ENCODE results near the gene LYPD6.

Gene LYPD6

DNA sequence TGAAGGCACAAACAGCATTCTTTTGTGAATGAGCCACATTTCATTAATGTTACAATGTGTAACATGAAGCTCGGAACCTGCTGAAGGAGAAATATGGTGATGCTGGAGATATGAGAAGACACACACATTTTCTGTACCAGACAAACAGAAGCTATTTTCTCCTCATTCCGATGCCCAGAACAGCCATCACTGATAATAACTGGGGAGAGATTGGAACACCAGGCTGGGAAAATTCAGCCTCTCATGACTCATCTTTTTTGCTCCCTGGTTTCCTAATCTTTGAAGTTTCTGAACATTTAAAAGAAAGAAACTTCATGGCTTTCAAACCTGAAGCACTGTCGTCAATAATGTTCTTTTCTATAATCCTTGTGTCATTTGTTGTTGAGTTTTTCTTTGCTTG lies 110.9 kb downstream of the LYPD6 start:
- no peaks in the 10 kb centered on the region for H3K4me1 ChIP-seq (ENCODE audit: control insufficient read depth in 1 of 2, insufficient read depth in 1 of 2, low read depth in 1 of 2, low read length in 1 of 2)
- H3K4me3 ChIP-seq (ENCODE audit: low read depth in 1 of 2, low read length in 1 of 2), result no peak overlapping the region
- H3K27ac ChIP-seq, result no peak overlapping the region
- no peaks in the 10 kb centered on the region for H3K36me3 ChIP-seq
- no peaks in the 10 kb centered on the region for H3K27me3 ChIP-seq
- TF ChIP-seq, protein P1, sequence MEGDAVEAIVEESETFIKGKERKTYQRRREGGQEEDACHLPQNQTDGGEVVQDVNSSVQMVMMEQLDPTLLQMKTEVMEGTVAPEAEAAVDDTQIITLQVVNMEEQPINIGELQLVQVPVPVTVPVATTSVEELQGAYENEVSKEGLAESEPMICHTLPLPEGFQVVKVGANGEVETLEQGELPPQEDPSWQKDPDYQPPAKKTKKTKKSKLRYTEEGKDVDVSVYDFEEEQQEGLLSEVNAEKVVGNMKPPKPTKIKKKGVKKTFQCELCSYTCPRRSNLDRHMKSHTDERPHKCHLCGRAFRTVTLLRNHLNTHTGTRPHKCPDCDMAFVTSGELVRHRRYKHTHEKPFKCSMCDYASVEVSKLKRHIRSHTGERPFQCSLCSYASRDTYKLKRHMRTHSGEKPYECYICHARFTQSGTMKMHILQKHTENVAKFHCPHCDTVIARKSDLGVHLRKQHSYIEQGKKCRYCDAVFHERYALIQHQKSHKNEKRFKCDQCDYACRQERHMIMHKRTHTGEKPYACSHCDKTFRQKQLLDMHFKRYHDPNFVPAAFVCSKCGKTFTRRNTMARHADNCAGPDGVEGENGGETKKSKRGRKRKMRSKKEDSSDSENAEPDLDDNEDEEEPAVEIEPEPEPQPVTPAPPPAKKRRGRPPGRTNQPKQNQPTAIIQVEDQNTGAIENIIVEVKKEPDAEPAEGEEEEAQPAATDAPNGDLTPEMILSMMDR (IDR thresholded peaks at IDR 0.05), result no peak
- H3K9me3 ChIP-seq, result no peaks in the 10 kb centered on the region

DNA sequence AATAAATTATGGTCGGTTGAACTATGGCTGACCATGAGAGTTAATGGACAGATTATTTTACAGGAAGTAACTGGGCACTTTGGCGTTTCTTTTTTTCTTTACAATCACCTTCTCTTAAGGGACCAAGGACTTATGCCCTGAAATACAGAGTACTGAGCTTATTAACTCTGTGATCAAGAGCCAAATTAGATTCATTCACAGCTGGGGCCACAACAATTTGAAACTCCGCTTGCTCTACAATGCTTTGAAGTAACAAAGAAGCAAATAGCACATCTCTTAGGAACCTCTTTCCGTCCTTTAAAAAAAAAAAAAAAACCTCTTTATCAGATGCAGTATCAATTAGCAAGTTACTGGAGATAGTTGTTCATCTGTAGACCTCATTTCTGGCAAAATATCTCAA lies 112.0 kb downstream of the LYPD6 start:
- Histone ChIP-seq H3K4me1 (ENCODE audit: control insufficient read depth in 1 of 2, insufficient read depth in 1 of 2, low read depth in 1 of 2, low read length in 1 of 2) (no peaks in the 10 kb centered on the region), H3K27me3 (no peaks in the 10 kb centered on the region), H3K9me3 (no peaks in the 10 kb centered on the region), H3K27ac (no peak overlapping the region), H3K4me3 (ENCODE audit: low read depth in 1 of 2, low read length in 1 of 2) (no peak overlapping the region), H3K36me3 (no peaks in the 10 kb centered on the region)
- TF ChIP-seq, protein P1 (IDR thresholded peaks at IDR 0.05), result no peak

DNA sequence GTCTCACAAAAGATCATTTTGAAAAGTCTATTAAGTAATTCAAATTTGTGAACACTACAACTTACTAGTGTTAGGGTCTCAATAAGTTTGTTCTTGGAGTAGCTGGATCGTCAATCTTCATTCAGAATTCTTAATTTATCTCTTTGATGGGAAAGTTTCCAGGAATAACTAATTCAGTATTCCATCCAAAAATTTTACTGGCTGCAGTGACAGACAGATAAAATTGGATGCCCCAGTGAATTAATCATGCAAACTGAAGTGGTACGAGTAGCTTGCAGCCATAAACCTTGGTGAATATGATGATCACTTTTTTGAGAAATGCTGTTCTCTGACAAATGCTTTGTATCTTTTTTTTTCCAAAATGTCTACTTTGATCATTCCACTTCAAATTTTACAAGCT lies 112.8 kb downstream of the LYPD6 start:
- no peaks in the 10 kb centered on the region for H3K27me3 ChIP-seq
- H3K9me3 ChIP-seq, result no peaks in the 10 kb centered on the region
- TF ChIP-seq, protein P1 (IDR thresholded peaks at IDR 0.05), result no peak
- no peaks in the 10 kb centered on the region for H3K36me3 ChIP-seq
- H3K4me3 ChIP-seq (ENCODE audit: low read depth in 1 of 2, low read length in 1 of 2), result no peak overlapping the region
- no peak overlapping the region for H3K27ac ChIP-seq
- no peaks in the 10 kb centered on the region for H3K4me1 ChIP-seq (ENCODE audit: control insufficient read depth in 1 of 2, insufficient read depth in 1 of 2, low read depth in 1 of 2, low read length in 1 of 2)

DNA sequence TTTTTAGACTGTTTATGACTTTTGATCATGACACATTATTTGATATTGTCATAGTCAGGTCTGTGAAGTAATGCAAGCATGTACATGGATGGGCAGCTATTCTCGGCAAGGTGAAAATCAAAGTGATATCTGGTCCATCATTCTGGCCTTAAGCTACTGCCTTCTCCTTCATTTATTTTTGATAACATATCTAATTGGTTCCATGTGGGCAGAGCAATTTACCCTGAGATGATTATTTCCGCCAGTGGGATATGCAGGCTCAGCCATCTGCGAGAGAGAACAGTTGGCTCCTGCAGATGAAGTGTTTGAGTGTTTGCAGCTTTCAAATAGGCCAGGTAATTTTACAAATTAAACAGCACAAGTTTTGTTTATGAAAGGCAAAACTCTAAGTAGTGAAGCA lies 116.4 kb downstream of the LYPD6 start:
- H3K27me3 ChIP-seq, result no peaks in the 10 kb centered on the region
- TF ChIP-seq, protein P1 (IDR thresholded peaks at IDR 0.05), result no peak
- no peak overlapping the region for H3K4me3 ChIP-seq (ENCODE audit: low read depth in 1 of 2, low read length in 1 of 2)
- no peaks in the 10 kb centered on the region for H3K36me3 ChIP-seq
- no peaks in the 10 kb centered on the region for H3K9me3 ChIP-seq
- H3K4me1 ChIP-seq (ENCODE audit: control insufficient read depth in 1 of 2, insufficient read depth in 1 of 2, low read depth in 1 of 2, low read length in 1 of 2), result no peaks in the 10 kb centered on the region
- no peak overlapping the region for H3K27ac ChIP-seq

DNA sequence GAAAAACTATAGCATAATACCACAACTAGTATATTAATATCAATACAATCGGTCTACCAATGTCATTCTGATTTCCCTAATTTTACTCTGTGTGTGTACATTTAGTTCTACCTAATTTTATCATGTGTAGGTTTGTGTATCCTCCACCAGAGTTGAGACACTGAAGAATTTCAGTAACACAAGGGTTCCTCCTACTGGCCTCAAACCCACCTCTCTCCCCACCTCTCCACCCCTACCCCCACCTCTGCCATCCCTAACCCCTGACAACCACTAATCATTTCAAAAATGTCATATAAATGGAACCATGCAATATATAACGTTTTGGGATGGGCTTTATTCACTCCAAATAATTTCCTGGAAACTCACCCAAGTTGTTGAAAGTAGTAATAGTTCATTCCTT lies 117.9 kb downstream of the LYPD6 start:
- no peak overlapping the region for H3K27ac ChIP-seq
- H3K4me3 ChIP-seq (ENCODE audit: low read depth in 1 of 2, low read length in 1 of 2), result no peak overlapping the region
- TF ChIP-seq, protein P1 (IDR thresholded peaks at IDR 0.05), result no peak
- H3K4me1 ChIP-seq (ENCODE audit: control insufficient read depth in 1 of 2, insufficient read depth in 1 of 2, low read depth in 1 of 2, low read length in 1 of 2), result no peaks in the 10 kb centered on the region
- H3K9me3 ChIP-seq, result no peaks in the 10 kb centered on the region
- no peaks in the 10 kb centered on the region for H3K36me3 ChIP-seq
- no peaks in the 10 kb centered on the region for H3K27me3 ChIP-seq

DNA sequence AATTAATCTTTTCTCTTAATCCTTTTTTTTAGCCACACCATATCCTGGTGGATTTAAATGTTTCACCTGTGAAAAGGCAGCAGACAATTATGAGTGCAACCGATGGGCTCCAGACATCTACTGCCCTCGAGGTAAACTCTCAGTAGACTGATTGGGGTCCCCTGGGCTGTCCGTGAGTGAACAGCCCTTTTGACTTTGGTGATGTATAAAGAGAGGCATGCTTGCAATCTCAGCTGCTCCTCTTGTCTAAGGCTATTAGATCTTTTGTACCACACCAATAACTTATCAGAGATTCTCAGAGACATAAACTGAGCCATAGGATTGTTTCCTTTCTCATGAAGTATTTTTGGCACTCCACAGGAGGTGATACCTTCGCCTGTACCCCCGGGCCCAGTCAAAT lies 118.6 kb downstream of the LYPD6 start:
- Histone ChIP-seq H3K27me3 (no peaks in the 10 kb centered on the region), H3K9me3 (no peaks in the 10 kb centered on the region), H3K4me3 (ENCODE audit: low read depth in 1 of 2, low read length in 1 of 2) (no peak overlapping the region), H3K36me3 (no peaks in the 10 kb centered on the region), H3K4me1 (ENCODE audit: control insufficient read depth in 1 of 2, insufficient read depth in 1 of 2, low read depth in 1 of 2, low read length in 1 of 2) (no peaks in the 10 kb centered on the region), H3K27ac (no peak overlapping the region)
- TF ChIP-seq, protein P1 (IDR thresholded peaks at IDR 0.05), result no peak

Measured in neutrophil (primary cell).